ENCODE results near the gene SFXN3.

Gene SFXN3

GRCh38 chr10:101080933-101081931, 50.2 kb downstream of the SFXN3 start:
- no peak for DNase-seq

- DNase-seq, result no peak
Observed at GRCh38 chr10:101085846-101086245, 54.8 kb downstream of the SFXN3 start.

GRCh38 chr10:101087376-101087775, 56.3 kb downstream of the SFXN3 start:
- DNase-seq, result no peak

- no peak for DNase-seq
Observed at GRCh38 chr10:101087965-101088364, 56.9 kb downstream of the SFXN3 start.

- DNase-seq, result no peak
Observed at GRCh38 chr10:101089520-101090299, 58.7 kb downstream of the SFXN3 start.

GRCh38 chr10:101090597-101090996, 59.6 kb downstream of the SFXN3 start:
- DNase-seq, result no peak

Measured in NCI-H526 (cell line).